Neuronal stem cell (in vitro differentiated cells): ENCODE measurements around the gene TSPAN9.

Experiments used
- DNase-seq: peaks from one replicate; pipeline ENCODE4 v3.0.0-alpha.2; 2013; ENCODE audit warnings: low spot score
- H2AFZ ChIP-seq: one replicate; pipeline ENCODE4 v1.6.1; 2013; ENCODE audit warnings: mild to moderate bottlenecking, low read length, inconsistent platforms
- H2AK5ac ChIP-seq: 2 replicates; pipeline ENCODE4 v1.6.1; 2013; ENCODE audit warnings: low read depth, mild to moderate bottlenecking, inconsistent platforms, low read length, moderate library complexity, mixed read lengths
- H2BK120ac ChIP-seq: 2 replicates; pipeline ENCODE4 v1.6.1; 2013; ENCODE audit warnings: low read depth, mild to moderate bottlenecking, inconsistent platforms, low read length, moderate library complexity, mixed read lengths
- H2BK12ac ChIP-seq: one replicate; pipeline ENCODE4 v1.6.1; 2013; ENCODE audit warnings: low read length, inconsistent platforms
- H2BK15ac ChIP-seq: 2 replicates; pipeline ENCODE4 v1.6.1; 2013; ENCODE audit warnings: mild to moderate bottlenecking, low read length, inconsistent platforms, mixed read lengths
- H2BK5ac ChIP-seq: one replicate; pipeline ENCODE4 v1.6.1; 2013; ENCODE audit warnings: inconsistent platforms, mild to moderate bottlenecking, low read length, moderate library complexity
- H3K14ac ChIP-seq: one replicate; pipeline ENCODE4 v1.6.1; 2013; ENCODE audit warnings: low read length, inconsistent platforms
- H3K18ac ChIP-seq: 2 replicates; pipeline ENCODE4 v1.6.1; 2013; ENCODE audit warnings: low read length, inconsistent platforms
- H3K23ac ChIP-seq: 2 replicates; pipeline ENCODE4 v1.6.1; 2013; ENCODE audit warnings: low read depth, mild to moderate bottlenecking, mixed read lengths, low read length, inconsistent platforms; ENCODE audit not compliant: poor library complexity
- H3K27ac ChIP-seq: replicated peaks from 3 replicates; pipeline ENCODE4 v1.5.1; 2013; ENCODE audit warnings: low read length, inconsistent platforms
- H3K27me3 ChIP-seq, 3 experiments: 2 replicates each; pipeline ENCODE4 v1.6.1; 2013; ENCODE audit warnings: low read length in 3 of 3, mild to moderate bottlenecking in 2 of 3, inconsistent platforms in 1 of 3, low read depth in 1 of 3, mixed read lengths in 1 of 3, moderate library complexity in 1 of 3; ENCODE audit not compliant: control insufficient read depth in 3 of 3, insufficient read depth in 3 of 3
- H3K36me3 ChIP-seq, 2 donors: replicated peaks in 1 of 2; 2 replicates each; pipeline ENCODE4 v1.6.1; 2013; ENCODE audit warnings: low read length in 2 of 2; ENCODE audit not compliant: control insufficient read depth in 2 of 2, insufficient read depth in 2 of 2
- H3K4ac ChIP-seq: 2 replicates; pipeline ENCODE4 v1.6.1; 2013; ENCODE audit warnings: inconsistent platforms, mild to moderate bottlenecking, low read length, moderate library complexity
- H3K4me1 ChIP-seq, 2 donors: 1 replicate in 1 of 2; 2 replicates in 1 of 2; pipeline ENCODE4 v1.6.1; 2013; ENCODE audit warnings: low read length in 2 of 2, low read depth in 1 of 2; ENCODE audit not compliant: control insufficient read depth in 2 of 2, insufficient read depth in 1 of 2
- H3K4me2 ChIP-seq: one replicate; pipeline ENCODE4 v1.6.1; 2013; ENCODE audit warnings: mild to moderate bottlenecking, low read length, inconsistent platforms; ENCODE audit not compliant: insufficient read depth, poor library complexity, severe bottlenecking
- H3K4me3 ChIP-seq, 2 donors: 2 replicates each; pipeline ENCODE4 v1.5.1; 2013; ENCODE audit warnings: low read length in 2 of 2, mild to moderate bottlenecking in 2 of 2, inconsistent platforms in 1 of 2, moderate library complexity in 1 of 2
- H3K79me1 ChIP-seq: one replicate; pipeline ENCODE4 v1.6.1; 2013; ENCODE audit warnings: low read depth, mild to moderate bottlenecking, inconsistent platforms, low read length, moderate library complexity
- H3K9ac ChIP-seq: one replicate; pipeline ENCODE4 v1.6.1; 2013; ENCODE audit warnings: mild to moderate bottlenecking, low read depth, low read length, inconsistent platforms; ENCODE audit not compliant: poor library complexity
- H3K9me3 ChIP-seq, 2 donors: replicated peaks in 1 of 2; 2 replicates each; pipeline versions ENCODE3 to v1.6.1; 2013; ENCODE audit warnings: low read length in 2 of 2, mild to moderate bottlenecking in 2 of 2, inconsistent platforms in 1 of 2, low read depth in 1 of 2, mixed read lengths in 1 of 2, moderate library complexity in 1 of 2; ENCODE audit not compliant: control insufficient read depth in 2 of 2, insufficient read depth in 1 of 2
- H4K8ac ChIP-seq: one replicate; pipeline ENCODE4 v1.6.1; 2013; ENCODE audit warnings: low read depth, mild to moderate bottlenecking, inconsistent platforms, low read length, moderate library complexity
- H4K91ac ChIP-seq: one replicate; pipeline ENCODE4 v1.6.1; 2013; ENCODE audit warnings: low read length, low read depth, mild to moderate bottlenecking, inconsistent platforms; ENCODE audit not compliant: poor library complexity
- WGBS, 2 donors: extraction: QIAGEN DNeasy Blood & Tissue Kit; methylation state at CpG; one replicate each; pipeline ENCODE4 v1.1.7; 2013; ENCODE audit warnings: missing lambda C conversion rate in 2 of 2, mixed read lengths in 1 of 2; ENCODE audit not compliant: insufficient read length in 2 of 2, insufficient replicate concordance in 1 of 2; ENCODE audit errors: extremely low coverage in 2 of 2; 5-methylcytosine and 5-hydroxymethylcytosine counted together

The TSPAN9 gene

DNA sequence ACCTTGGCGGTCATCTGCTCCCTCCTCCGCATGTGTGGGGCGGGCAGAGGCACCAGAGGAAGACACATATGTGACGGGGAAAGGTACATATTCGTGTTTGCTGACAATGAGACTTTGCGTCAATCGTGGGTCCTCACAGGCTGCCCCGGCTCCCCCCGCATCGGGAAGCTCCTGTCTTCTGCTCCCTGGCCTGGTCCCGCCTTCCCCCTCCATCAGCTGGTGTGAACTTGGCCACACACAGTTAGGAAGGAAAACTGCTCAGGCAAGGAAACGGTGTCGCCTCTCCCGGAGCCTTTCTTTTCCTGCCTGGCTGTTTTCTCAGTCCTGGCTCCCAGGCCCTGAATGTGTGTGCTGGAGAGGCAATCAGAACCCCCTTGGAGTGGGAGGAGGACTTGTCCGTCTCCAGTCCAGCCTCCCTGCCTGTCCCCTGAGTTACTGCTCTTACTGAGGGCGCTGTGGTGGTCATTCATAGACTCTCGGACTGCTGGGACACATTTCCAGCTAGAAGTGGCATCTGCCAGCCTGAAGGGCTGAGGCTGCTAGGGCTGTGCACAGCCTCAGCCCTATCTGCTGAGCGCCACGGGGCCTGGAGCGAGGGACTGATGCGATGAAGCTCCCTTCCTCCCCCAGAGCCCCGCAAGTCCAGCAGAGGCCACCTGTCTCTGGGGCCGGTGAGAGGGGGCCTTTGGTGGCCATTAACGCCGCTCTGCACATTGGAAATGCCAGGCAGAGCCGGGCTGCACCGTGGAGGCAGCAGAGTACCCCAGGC, 44.2 kb upstream of the TSPAN9 start:
- Histone ChIP-seq H3K4me2 (no peak overlapping the region), H3K14ac (peak overlapping the region; percentile 9), H2AK5ac (peak overlapping the region; percentile 21), H3K9me3 (no peaks in the 10 kb centered on the region), H3K18ac (peak overlapping the region; percentile 27), H3K36me3 (peaks cover 8 to 38% of the 10 kb centered on the region in 2 donors), H2AFZ (peak overlapping the region; percentile 27), H3K23ac (no peak overlapping the region), H3K4me3 (no peak overlapping the region), H2BK120ac (no peak overlapping the region), H2BK12ac (no peak overlapping the region), H3K9ac (peak overlapping the region; percentile 30), H4K8ac (no peak overlapping the region), H4K91ac (no peak overlapping the region), H3K27me3 (no peaks in the 10 kb centered on the region), H2BK15ac (no peak overlapping the region), H3K27ac (no peak overlapping the region), H3K4ac (no peak overlapping the region), H2BK5ac (no peak overlapping the region), H3K4me1 (peaks cover 15 to 25% of the 10 kb centered on the region in 2 donors), H3K79me1 (no peaks in the 10 kb centered on the region)
- WGBS, 2 donors, result no CpG with 5 or more reads among the region's 27 CpGs
- no peak for DNase-seq

DNA sequence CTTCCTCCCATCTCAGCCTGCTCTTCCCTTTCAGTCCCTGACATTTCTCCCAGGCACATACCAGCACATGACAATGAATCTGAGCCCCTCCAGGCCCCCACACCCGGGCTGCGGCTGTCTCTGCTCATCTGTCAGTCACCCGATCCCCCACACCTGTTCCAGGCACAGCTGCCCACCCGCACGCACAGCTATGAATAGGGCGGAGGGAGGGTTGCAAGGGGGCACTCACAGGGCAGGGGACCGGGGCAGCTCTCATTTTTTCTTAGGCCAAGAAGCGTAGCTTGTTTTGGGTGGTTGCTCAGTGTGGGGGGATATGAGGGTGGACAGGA, 43.7 kb upstream of the TSPAN9 start:
- no peak overlapping the region for H3K4ac ChIP-seq

DNA sequence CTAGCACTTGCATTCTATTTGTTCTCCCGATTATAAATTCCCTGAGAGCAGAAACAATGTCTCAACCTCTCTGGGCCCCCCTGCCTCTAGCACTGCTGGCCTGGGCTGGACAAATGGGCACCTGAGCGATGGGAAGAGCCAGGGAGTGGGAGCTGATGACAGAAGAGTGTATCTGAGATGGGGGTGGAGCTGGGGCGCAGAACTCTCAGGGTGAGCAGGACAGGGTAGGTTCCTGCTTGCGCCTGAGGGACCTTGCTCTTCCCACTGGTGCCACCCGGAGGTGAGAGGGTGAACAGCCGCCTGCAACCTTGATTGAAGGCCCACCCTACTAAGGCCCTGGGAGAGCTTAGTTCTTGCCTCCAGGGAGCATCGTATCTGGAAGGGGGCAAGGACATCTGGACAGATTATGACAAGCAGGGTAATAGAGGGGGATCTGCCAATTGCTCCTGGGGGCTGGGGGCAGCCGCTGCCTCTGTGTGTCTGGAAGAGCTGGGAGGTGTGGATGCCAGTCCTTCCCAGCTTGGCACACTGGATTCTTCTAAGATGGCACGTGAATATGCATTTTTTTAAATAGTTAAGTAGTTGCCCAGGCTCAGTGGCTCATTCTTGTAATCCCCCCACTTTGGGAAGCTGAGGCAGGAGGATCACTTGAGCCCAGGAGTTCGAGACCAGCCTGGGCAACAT, 43.0 kb upstream of the TSPAN9 start:
- Histone ChIP-seq H2BK12ac (no peak overlapping the region), H4K8ac (no peak overlapping the region), H2AFZ (peak overlapping the region; percentile 46), H3K4ac (no peak overlapping the region), H3K18ac (no peak overlapping the region), H2AK5ac (no peak overlapping the region), H3K27ac (no peak overlapping the region), H3K14ac (no peak overlapping the region), H3K23ac (no peak overlapping the region), H3K4me1 (peaks cover 15 to 25% of the 10 kb centered on the region in 2 donors), H3K36me3 (peaks cover 17 to 39% of the 10 kb centered on the region in 2 donors), H2BK5ac (no peak overlapping the region), H3K9ac (no peak overlapping the region), H2BK15ac (no peak overlapping the region), H2BK120ac (no peak overlapping the region), H4K91ac (no peak overlapping the region), H3K4me3 (no peak overlapping the region), H3K79me1 (no peaks in the 10 kb centered on the region), H3K4me2 (no peak overlapping the region), H3K27me3 (no peaks in the 10 kb centered on the region), H3K9me3 (no peaks in the 10 kb centered on the region)
- no CpG with 5 or more reads among the region's 10 CpGs for WGBS, 2 donors
- DNase-seq, result peak; percentile 54

More for the DNA sequence above, 43.7 kb upstream of the TSPAN9 start:
- no peak overlapping the region for H2BK120ac ChIP-seq
- H3K23ac ChIP-seq, result no peak overlapping the region
- no peak overlapping the region for H3K4me3 ChIP-seq
- H4K8ac ChIP-seq, result no peak overlapping the region
- no peak overlapping the region for H3K27ac ChIP-seq
- no CpG with 5 or more reads among the region's 8 CpGs for WGBS, 2 donors
- H3K9me3 ChIP-seq, result no peaks in the 10 kb centered on the region
- H2BK12ac ChIP-seq, result no peak overlapping the region
- no peak overlapping the region for H3K14ac ChIP-seq
- peaks cover 12 to 38% of the 10 kb centered on the region in 2 donors for H3K36me3 ChIP-seq
- no peaks in the 10 kb centered on the region for H3K27me3 ChIP-seq
- H3K79me1 ChIP-seq, result no peaks in the 10 kb centered on the region
- H3K18ac ChIP-seq, result peak overlapping the region; percentile 27
- no peak overlapping the region for H2BK5ac ChIP-seq
- H2AK5ac ChIP-seq, result peak overlapping the region; percentile 21
- no peak overlapping the region for H4K91ac ChIP-seq
- no peak overlapping the region for H2BK15ac ChIP-seq
- H3K4me2 ChIP-seq, result no peak overlapping the region
- DNase-seq, result no peak
- H3K9ac ChIP-seq, result peak overlapping the region; percentile 9
- no peak overlapping the region for H2AFZ ChIP-seq
- H3K4me1 ChIP-seq, result peaks cover 15 to 25% of the 10 kb centered on the region in 2 donors

DNA sequence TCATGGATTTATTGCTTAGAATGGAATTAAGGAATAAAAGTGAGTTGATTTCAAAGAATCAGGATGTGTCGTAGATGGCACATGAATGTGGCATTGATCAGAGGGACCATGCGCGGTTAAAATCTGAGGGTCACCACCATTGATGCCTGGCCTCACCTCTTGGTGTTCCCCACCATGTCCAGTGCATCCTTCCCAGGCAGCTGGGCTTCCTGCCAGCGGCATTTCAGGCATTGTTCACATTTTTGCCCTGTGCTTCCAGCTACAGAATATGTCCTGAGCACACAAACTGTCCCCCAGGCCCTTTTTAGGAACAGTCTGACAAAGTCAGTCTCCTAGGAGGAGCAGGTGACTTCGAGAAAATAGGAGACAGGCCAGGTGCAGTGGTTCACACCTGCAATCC, 42.0 kb upstream of the TSPAN9 start:
- H3K79me1 ChIP-seq, result no peaks in the 10 kb centered on the region
- H3K4me3 ChIP-seq, result no peak overlapping the region
- H3K4me1 ChIP-seq, result peaks cover 15 to 25% of the 10 kb centered on the region in 2 donors
- no peak overlapping the region for H3K14ac ChIP-seq
- no CpG with 5 or more reads among the region's 5 CpGs for WGBS, 2 donors
- no peak overlapping the region for H3K9ac ChIP-seq
- no peak for DNase-seq
- H3K18ac ChIP-seq, result no peak overlapping the region
- H3K27ac ChIP-seq, result no peak overlapping the region
- no peak overlapping the region for H2BK120ac ChIP-seq
- peaks cover 19 to 40% of the 10 kb centered on the region in 2 donors for H3K36me3 ChIP-seq
- no peaks in the 10 kb centered on the region for H3K9me3 ChIP-seq
- H2BK15ac ChIP-seq, result no peak overlapping the region
- no peak overlapping the region for H2BK12ac ChIP-seq
- peak overlapping the region; percentile 18 for H3K23ac ChIP-seq
- no peak overlapping the region for H4K91ac ChIP-seq
- H2BK5ac ChIP-seq, result no peak overlapping the region
- no peak overlapping the region for H4K8ac ChIP-seq
- no peak overlapping the region for H3K4ac ChIP-seq
- H2AK5ac ChIP-seq, result no peak overlapping the region
- H2AFZ ChIP-seq, result no peak overlapping the region
- no peak overlapping the region for H3K4me2 ChIP-seq
- no peaks in the 10 kb centered on the region for H3K27me3 ChIP-seq
